ENCODE data around the gene HPX. TPM values are rescaled to one million over a fixed set of nuclear protein-coding genes. Genes with fewer than 3 reads are reported as not detected.

HPX gene
- total RNA-seq, 1 experiment from 2014 or later, result not detected

DNA sequence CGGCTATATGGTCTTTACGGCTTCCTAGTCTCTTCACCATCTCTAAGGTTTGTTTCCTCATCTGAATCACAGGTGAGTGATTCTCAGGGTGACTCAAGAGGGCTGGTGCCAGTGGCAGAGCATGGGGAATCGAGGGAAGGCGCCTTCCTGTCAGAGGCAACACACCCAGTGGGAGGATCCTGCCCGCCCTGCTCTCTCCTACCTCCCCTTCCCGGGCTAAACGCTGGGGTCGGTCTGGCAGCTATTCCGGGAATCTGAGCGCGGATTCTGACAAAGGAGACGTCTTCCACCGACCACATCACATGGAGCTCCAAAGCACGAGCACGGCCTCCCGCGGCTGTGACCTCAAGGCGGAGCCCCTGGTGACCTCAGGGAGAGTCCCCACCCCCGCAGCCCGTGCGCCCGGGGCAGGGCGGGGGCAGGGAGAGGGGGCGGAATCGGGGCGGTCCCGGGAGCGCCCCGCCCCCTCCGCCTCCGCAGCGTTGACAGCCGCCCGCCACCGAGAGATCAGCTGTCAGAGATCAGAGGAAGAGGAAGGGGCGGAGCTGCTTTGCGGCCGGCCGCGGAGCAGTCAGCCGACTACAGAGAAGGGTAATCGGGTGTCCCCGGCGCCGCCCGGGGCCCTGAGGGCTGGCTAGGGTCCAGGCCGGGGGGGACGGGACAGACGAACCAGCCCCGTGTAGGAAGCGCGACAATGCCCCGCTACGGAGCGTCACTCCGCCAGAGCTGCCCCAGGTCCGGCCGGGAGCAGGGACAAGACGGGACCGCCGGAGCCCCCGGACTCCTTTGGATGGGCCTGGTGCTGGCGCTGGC, 50.7 kb downstream of the HPX start, which contains the start of gene SMPD1:
SMPD1 (plus strand) TSS at position 570 of the 813 bp plus-strand sequence; CDS start at position 695, 125 bp downstream.
- no peak within 1 kb of the TSS for H3K27ac ChIP-seq (ENCODE audit: low read length)
- peak within 1 kb of the TSS; percentile 89 for H3K9ac ChIP-seq (ENCODE audit: low read length)
- H3K9me3 ChIP-seq (ENCODE audit: low read length), result no peaks in the 10 kb centered on the region
- H3K4me3 ChIP-seq (ENCODE audit: low read length), result peak within 1 kb of the TSS; percentile 85
- peak; percentile 95 for DNase-seq
- H3K4me1 ChIP-seq (ENCODE audit: low read length), result peaks cover 17% of the 10 kb centered on the region
- H3K79me2 ChIP-seq (ENCODE audit: low read length), result no peaks in the 10 kb centered on the region
- peak within 1 kb of the TSS; percentile 93 for H3K4me2 ChIP-seq (ENCODE audit: low read depth, low read length, poor library complexity, severe bottlenecking)
- no peaks in the 10 kb centered on the region for H3K27me3 ChIP-seq (ENCODE audit: low read length)
- H3K9me2 ChIP-seq (replicated peaks; ENCODE audit: insufficient read depth, low read length), result no peaks in the 10 kb centered on the region
- H4K20me1 ChIP-seq (ENCODE audit: insufficient read depth, low read depth, low read length), result no peaks in the 10 kb centered on the region
- peak within 1 kb of the TSS; percentile 99 for H2AFZ ChIP-seq (ENCODE audit: low read length)
- no peaks in the 10 kb centered on the region for H3K36me3 ChIP-seq (ENCODE audit: insufficient read depth, low read length)

GRCh38 chr11:6388748-6389147, 52.0 kb downstream of the HPX start:
- H3K9ac ChIP-seq (ENCODE audit: low read length), result no peak overlapping the region
- no peaks in the 10 kb centered on the region for H3K79me2 ChIP-seq (ENCODE audit: low read length)
- H3K4me3 ChIP-seq (ENCODE audit: low read length), result no peak overlapping the region
- no peaks in the 10 kb centered on the region for H3K36me3 ChIP-seq (ENCODE audit: insufficient read depth, low read length)
- no peak for DNase-seq
- no peaks in the 10 kb centered on the region for H3K27me3 ChIP-seq (ENCODE audit: low read length)
- H3K9me3 ChIP-seq (ENCODE audit: low read length), result no peaks in the 10 kb centered on the region
- H4K20me1 ChIP-seq (ENCODE audit: insufficient read depth, low read depth, low read length), result no peaks in the 10 kb centered on the region
- H3K9me2 ChIP-seq (replicated peaks; ENCODE audit: insufficient read depth, low read length), result no peaks in the 10 kb centered on the region
- H2AFZ ChIP-seq (ENCODE audit: low read length), result no peak overlapping the region
- no peak overlapping the region for H3K4me2 ChIP-seq (ENCODE audit: low read depth, low read length, poor library complexity, severe bottlenecking)
- H3K27ac ChIP-seq (ENCODE audit: low read length), result no peak overlapping the region
- peaks cover 17% of the 10 kb centered on the region for H3K4me1 ChIP-seq (ENCODE audit: low read length)

DNA sequence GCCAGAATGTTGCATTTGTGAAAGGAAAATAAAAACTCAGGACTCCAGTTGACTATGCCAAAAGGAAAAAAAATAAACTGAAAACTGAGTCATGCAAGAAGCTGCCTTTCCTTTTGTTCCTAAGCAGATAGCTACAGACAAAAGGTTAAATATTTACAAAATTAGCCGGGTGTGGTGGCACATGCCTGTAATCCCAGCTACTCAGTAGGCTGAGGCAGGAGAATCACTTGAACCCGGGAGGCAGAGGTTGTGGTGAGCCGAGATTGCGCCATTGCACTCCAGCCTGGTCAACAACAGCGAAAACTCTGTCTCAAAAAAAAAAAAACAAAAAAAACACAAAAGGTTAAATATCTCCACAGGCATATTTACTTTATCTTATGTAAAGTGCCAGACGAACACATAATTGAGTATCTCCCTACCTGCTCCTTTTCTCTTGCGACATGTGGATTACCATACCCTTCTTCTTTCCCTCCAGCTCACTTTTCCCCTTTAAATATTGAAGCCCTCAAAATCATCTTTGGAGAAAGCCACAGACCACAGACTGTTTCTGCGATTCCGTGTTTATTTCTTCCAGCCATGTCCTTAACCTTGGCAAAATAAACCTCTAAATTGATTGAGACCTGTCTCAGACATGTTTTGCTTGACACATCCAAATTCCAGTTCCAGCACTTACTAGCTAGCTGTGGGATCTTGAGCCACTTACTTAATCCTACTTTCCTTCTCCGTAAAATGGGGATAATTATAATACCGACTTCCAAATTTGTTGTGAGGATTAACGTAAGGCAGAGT, 52.8 kb downstream of the HPX start:
- no peaks in the 10 kb centered on the region for H3K27me3 ChIP-seq (ENCODE audit: low read length)
- no peak overlapping the region for H3K4me2 ChIP-seq (ENCODE audit: low read depth, low read length, poor library complexity, severe bottlenecking)
- no peak for DNase-seq
- no peaks in the 10 kb centered on the region for H3K36me3 ChIP-seq (ENCODE audit: insufficient read depth, low read length)
- no peaks in the 10 kb centered on the region for H3K9me2 ChIP-seq (replicated peaks; ENCODE audit: insufficient read depth, low read length)
- peaks cover 17% of the 10 kb centered on the region for H3K4me1 ChIP-seq (ENCODE audit: low read length)
- H3K4me3 ChIP-seq (ENCODE audit: low read length), result no peak overlapping the region
- H4K20me1 ChIP-seq (ENCODE audit: insufficient read depth, low read depth, low read length), result no peaks in the 10 kb centered on the region
- H3K9me3 ChIP-seq (ENCODE audit: low read length), result no peaks in the 10 kb centered on the region
- H3K27ac ChIP-seq (ENCODE audit: low read length), result no peak overlapping the region
- H3K9ac ChIP-seq (ENCODE audit: low read length), result no peak overlapping the region
- no peak overlapping the region for H2AFZ ChIP-seq (ENCODE audit: low read length)
- no peaks in the 10 kb centered on the region for H3K79me2 ChIP-seq (ENCODE audit: low read length)

DNA sequence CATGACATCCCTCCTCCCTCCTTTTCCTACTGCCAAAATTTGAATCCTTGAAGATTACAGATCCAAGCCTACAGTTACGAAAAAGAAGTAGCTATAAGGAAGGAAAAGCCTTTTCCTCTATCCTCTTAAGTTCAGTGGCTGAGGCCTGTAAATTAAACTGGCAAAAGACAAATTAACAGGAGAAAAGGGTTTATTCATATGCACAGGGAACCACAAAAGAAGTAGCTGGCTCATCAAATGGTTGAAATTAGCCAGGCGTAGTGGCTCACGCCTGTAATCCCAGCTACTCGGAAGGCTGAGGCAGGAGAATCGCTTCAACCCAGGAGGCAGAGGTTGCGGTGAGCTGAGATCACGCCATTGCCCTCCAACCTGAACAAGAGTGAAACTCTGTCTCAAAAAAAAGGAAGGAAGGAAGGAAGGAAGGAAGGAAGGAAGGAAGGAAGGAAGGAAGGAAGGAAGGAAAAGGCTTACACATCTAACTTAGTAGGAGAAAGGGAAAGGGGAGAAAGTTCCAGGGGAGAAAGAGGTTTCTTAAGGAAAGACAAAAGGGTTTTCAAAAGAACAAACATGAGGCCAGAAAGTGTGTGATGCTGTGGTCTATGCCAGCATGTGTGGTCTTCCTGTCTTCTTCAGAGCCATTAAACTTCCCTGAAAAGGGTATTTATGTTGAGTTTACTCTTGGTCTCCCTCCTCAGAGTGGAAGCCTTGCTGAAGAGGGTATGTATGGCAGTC, 55.6 kb downstream of the HPX start:
- H3K36me3 ChIP-seq (ENCODE audit: insufficient read depth, low read length), result no peaks in the 10 kb centered on the region
- no peaks in the 10 kb centered on the region for H3K9me3 ChIP-seq (ENCODE audit: low read length)
- H3K27me3 ChIP-seq (ENCODE audit: low read length), result no peaks in the 10 kb centered on the region
- no peak overlapping the region for H3K4me2 ChIP-seq (ENCODE audit: low read depth, low read length, poor library complexity, severe bottlenecking)
- H2AFZ ChIP-seq (ENCODE audit: low read length), result no peak overlapping the region
- H3K79me2 ChIP-seq (ENCODE audit: low read length), result no peaks in the 10 kb centered on the region
- peaks cover 10% of the 10 kb centered on the region for H3K4me1 ChIP-seq (ENCODE audit: low read length)
- no peaks in the 10 kb centered on the region for H4K20me1 ChIP-seq (ENCODE audit: insufficient read depth, low read depth, low read length)
- no peak overlapping the region for H3K4me3 ChIP-seq (ENCODE audit: low read length)
- no peak overlapping the region for H3K9ac ChIP-seq (ENCODE audit: low read length)
- no peaks in the 10 kb centered on the region for H3K9me2 ChIP-seq (replicated peaks; ENCODE audit: insufficient read depth, low read length)
- no peak overlapping the region for H3K27ac ChIP-seq (ENCODE audit: low read length)
- no peak for DNase-seq

Other genes with a start within 250 kb of the HPX start
- not detected in 2 replicates for gene OR52W1, start 241.8 kb downstream of the HPX start, total RNA-seq (2014; rRNA removed; shearing (Covaris generic); ENCODE audit: low replicate concordance)
- not detected in 2 replicates for gene C11orf42, start 235.4 kb downstream of the HPX start, total RNA-seq (2014; rRNA removed; shearing (Covaris generic); ENCODE audit: low replicate concordance)
- gene FHIP1B, start 206.4 kb downstream of the HPX start, total RNA-seq (2014; rRNA removed; shearing (Covaris generic); ENCODE audit: low replicate concordance), result 33.9 and 53.8 TPM in 2 replicates
- 1.7 and 2.0 TPM in 2 replicates for gene CNGA4, start 201.9 kb downstream of the HPX start, total RNA-seq (2014; rRNA removed; shearing (Covaris generic); ENCODE audit: low replicate concordance)
- not detected in 2 replicates for gene CCKBR, start 181.1 kb downstream of the HPX start, total RNA-seq (2014; rRNA removed; shearing (Covaris generic); ENCODE audit: low replicate concordance)
- not detected in 2 replicates for gene CAVIN3, start 120.5 kb downstream of the HPX start, total RNA-seq (2014; rRNA removed; shearing (Covaris generic); ENCODE audit: low replicate concordance)
- 2.3 and 2.9 TPM in 2 replicates for gene SMPD1, start 50.5 kb downstream of the HPX start, total RNA-seq (2014; rRNA removed; shearing (Covaris generic); ENCODE audit: low replicate concordance)
- gene APBB1, start 21.9 kb downstream of the HPX start, total RNA-seq (2014; rRNA removed; shearing (Covaris generic); ENCODE audit: low replicate concordance), result not detected in 2 replicates
- gene TRIM3, start 33.0 kb upstream of the HPX start, total RNA-seq (2014; rRNA removed; shearing (Covaris generic); ENCODE audit: low replicate concordance), result 13.3 and 20.4 TPM in 2 replicates
- 36.3 and 49.7 TPM in 2 replicates for gene ARFIP2, start 40.3 kb upstream of the HPX start, total RNA-seq (2014; rRNA removed; shearing (Covaris generic); ENCODE audit: low replicate concordance)
- 36.3 and 57.2 TPM in 2 replicates for gene TIMM10B, start 40.5 kb upstream of the HPX start, total RNA-seq (2014; rRNA removed; shearing (Covaris generic); ENCODE audit: low replicate concordance)
- 40.3 and 53.5 TPM in 2 replicates for gene DNHD1, start 56.3 kb upstream of the HPX start, total RNA-seq (2014; rRNA removed; shearing (Covaris generic); ENCODE audit: low replicate concordance)
- 10.8 and 22.9 TPM in 2 replicates for gene RRP8, start 162.6 kb upstream of the HPX start, total RNA-seq (2014; rRNA removed; shearing (Covaris generic); ENCODE audit: low replicate concordance)
- 48.6 and 65.6 TPM in 2 replicates for gene ILK, start 162.8 kb upstream of the HPX start, total RNA-seq (2014; rRNA removed; shearing (Covaris generic); ENCODE audit: low replicate concordance)
- 158 and 192 TPM in 2 replicates for gene TAF10, start 171.2 kb upstream of the HPX start, total RNA-seq (2014; rRNA removed; shearing (Covaris generic); ENCODE audit: low replicate concordance)
- 41.5 and 45.5 TPM in 2 replicates for gene TPP1, start 178.4 kb upstream of the HPX start, total RNA-seq (2014; rRNA removed; shearing (Covaris generic); ENCODE audit: low replicate concordance)
- gene DCHS1, start 214.8 kb upstream of the HPX start, total RNA-seq (2014; rRNA removed; shearing (Covaris generic); ENCODE audit: low replicate concordance), result 0.04 and 0.11 TPM in 2 replicates
- gene MRPL17, start 242.4 kb upstream of the HPX start, total RNA-seq (2014; rRNA removed; shearing (Covaris generic); ENCODE audit: low replicate concordance), result 55.4 and 67.3 TPM in 2 replicates